ENCODE data around the gene ATXN3L. TPM values are rescaled to one million over a fixed set of nuclear protein-coding genes. Genes with fewer than 3 reads are reported as not detected.

ATXN3L gene
- total RNA-seq, 1 experiment from 2014 or later: not detected

DNA sequence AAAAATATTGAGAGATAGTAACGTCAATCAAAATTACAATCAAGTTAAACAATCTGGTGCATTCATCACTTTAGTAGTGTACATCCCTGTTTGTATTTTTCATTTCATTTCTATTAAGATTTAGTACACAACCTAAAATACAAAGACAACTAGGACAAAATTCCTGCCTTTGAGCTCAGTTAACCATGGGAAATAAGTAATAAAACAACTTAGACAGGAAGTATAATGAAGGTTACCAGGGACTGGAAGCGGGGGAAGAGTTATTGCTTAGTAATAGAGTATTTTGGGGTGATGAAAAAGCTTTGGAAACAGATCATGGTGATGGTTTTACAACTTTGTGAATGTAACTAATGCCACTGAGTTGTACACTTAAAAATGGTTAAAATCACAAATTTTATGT lies 25.6 kb upstream of the ATXN3L start:
- TF ChIP-seq, protein P1, sequence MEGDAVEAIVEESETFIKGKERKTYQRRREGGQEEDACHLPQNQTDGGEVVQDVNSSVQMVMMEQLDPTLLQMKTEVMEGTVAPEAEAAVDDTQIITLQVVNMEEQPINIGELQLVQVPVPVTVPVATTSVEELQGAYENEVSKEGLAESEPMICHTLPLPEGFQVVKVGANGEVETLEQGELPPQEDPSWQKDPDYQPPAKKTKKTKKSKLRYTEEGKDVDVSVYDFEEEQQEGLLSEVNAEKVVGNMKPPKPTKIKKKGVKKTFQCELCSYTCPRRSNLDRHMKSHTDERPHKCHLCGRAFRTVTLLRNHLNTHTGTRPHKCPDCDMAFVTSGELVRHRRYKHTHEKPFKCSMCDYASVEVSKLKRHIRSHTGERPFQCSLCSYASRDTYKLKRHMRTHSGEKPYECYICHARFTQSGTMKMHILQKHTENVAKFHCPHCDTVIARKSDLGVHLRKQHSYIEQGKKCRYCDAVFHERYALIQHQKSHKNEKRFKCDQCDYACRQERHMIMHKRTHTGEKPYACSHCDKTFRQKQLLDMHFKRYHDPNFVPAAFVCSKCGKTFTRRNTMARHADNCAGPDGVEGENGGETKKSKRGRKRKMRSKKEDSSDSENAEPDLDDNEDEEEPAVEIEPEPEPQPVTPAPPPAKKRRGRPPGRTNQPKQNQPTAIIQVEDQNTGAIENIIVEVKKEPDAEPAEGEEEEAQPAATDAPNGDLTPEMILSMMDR (conservative IDR thresholded peaks at IDR 0.05; ENCODE audit: low read depth, low read length): no peak
- TF ChIP-seq EZH2 (IDR thresholded peaks at IDR 0.05; ENCODE audit: low read length, unreplicated experiment): no peak
- TF ChIP-seq EZH2phosphoT487 (IDR thresholded peaks at IDR 0.05; ENCODE audit: borderline replicate concordance, low read length): no peak
- DNase-seq: no peak
- H4K20me1 ChIP-seq (ENCODE audit: low read length): no peaks in the 10 kb centered on the region
- ChIA-PET POLR2A (ENCODE audit: unreplicated experiment) (no interaction called here), CTCF (no interaction called here)
- H3K4me1 ChIP-seq (ENCODE audit: insufficient read depth, low read length): peaks cover 7% of the 10 kb centered on the region
- no peak for ATAC-seq
- no peaks in the 10 kb centered on the region for H3K9me2 ChIP-seq (replicated peaks; ENCODE audit: low read length)
- no peaks in the 10 kb centered on the region for H3K27me3 ChIP-seq (ENCODE audit: low read length)
- H3K4me3 ChIP-seq (ENCODE audit: low read length): no peak overlapping the region
- no peaks in the 10 kb centered on the region for H3K79me2 ChIP-seq (ENCODE audit: low read length)
- no peak overlapping the region for H2AFZ ChIP-seq (ENCODE audit: low read length)
- no peaks in the 10 kb centered on the region for H3K36me3 ChIP-seq (ENCODE audit: low read depth, low read length)
- no peaks in the 10 kb centered on the region for H3K9me3 ChIP-seq (ENCODE audit: low read length)
- no TSS peak for BruUV-seq (replicated peaks)
- H3K4me2 ChIP-seq (ENCODE audit: low read length): no peak overlapping the region
- no peaks in the 10 kb centered on the region for H3F3A ChIP-seq (ENCODE audit: low read length, unreplicated experiment)
- intact Hi-C loops (cut with micrococcal nuclease): no loop called here
- H3K9ac ChIP-seq (ENCODE audit: low read length): no peak overlapping the region
- H3K27ac ChIP-seq (ENCODE audit: low read length): no peak overlapping the region

DNA sequence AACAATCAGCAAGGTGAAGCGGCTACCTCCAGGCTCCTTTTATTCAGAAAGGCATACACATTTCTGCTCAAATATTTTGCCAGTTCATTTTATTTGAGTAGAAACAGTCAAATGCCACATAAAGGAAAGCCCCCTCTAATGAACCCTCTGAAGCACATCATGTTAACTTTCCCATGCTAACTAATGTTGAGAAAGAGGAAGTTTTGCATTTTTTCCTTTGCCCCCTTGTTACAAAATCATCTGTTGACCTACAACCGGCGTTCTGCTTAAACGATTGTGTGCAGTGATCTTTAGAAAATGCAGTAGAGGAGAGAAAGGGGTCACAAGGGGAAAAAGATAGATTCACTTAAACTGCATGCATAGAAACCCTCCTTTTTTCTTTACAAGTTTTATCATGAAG lies 25.2 kb upstream of the ATXN3L start:
- no peak overlapping the region for H3K4me3 ChIP-seq (ENCODE audit: low read length)
- no peaks in the 10 kb centered on the region for H4K20me1 ChIP-seq (ENCODE audit: low read length)
- no peak overlapping the region for H3K27ac ChIP-seq (ENCODE audit: low read length)
- H3K9me3 ChIP-seq (ENCODE audit: low read length): no peaks in the 10 kb centered on the region
- intact Hi-C loops (cut with micrococcal nuclease): no loop called here
- H3K79me2 ChIP-seq (ENCODE audit: low read length): no peaks in the 10 kb centered on the region
- H3F3A ChIP-seq (ENCODE audit: low read length, unreplicated experiment): no peaks in the 10 kb centered on the region
- ATAC-seq: no peak
- H3K4me2 ChIP-seq (ENCODE audit: low read length): no peak overlapping the region
- TF ChIP-seq, protein P1 (conservative IDR thresholded peaks at IDR 0.05; ENCODE audit: low read depth, low read length): no peak
- TF ChIP-seq EZH2phosphoT487 (IDR thresholded peaks at IDR 0.05; ENCODE audit: borderline replicate concordance, low read length) (no peak), EZH2 (IDR thresholded peaks at IDR 0.05; ENCODE audit: low read length, unreplicated experiment) (no peak)
- BruUV-seq (replicated peaks): no TSS peak
- ChIA-PET POLR2A (ENCODE audit: unreplicated experiment) (no interaction called here), CTCF (no interaction called here)
- DNase-seq: no peak
- no peaks in the 10 kb centered on the region for H3K9me2 ChIP-seq (replicated peaks; ENCODE audit: low read length)
- no peaks in the 10 kb centered on the region for H3K27me3 ChIP-seq (ENCODE audit: low read length)
- no peak overlapping the region for H3K9ac ChIP-seq (ENCODE audit: low read length)
- no peak overlapping the region for H2AFZ ChIP-seq (ENCODE audit: low read length)
- peaks cover 7% of the 10 kb centered on the region for H3K4me1 ChIP-seq (ENCODE audit: insufficient read depth, low read length)
- no peaks in the 10 kb centered on the region for H3K36me3 ChIP-seq (ENCODE audit: low read depth, low read length)

DNA sequence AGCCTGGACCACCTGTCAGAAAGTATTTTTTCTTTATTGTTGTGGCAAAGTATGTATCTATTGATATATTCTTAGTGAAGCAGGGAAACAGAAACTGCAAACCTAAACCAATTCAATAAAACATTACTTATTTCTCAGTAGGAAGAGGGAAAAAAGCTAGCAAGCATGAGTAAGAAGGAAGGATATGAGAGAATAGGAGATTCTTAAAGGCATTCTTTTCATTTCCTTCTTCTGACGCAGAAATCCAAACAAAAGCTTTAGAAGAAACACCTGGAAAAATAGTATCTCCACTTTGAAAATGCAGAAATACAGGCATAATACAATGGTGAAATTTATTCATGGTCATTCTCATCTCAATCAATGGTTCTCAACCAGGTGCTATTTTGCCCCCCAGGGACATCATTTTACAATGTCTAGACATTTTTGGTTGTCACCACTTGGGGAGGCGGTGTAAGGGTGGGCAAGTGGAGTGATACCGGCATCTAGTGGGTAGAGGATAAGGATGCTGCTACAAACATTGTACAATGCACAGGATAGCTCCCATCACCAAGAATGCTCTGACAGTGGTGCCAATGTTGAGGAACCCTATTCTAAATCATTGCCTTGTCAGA lies 21.7 kb upstream of the ATXN3L start:
- H3K9me2 ChIP-seq (replicated peaks; ENCODE audit: low read length): no peaks in the 10 kb centered on the region
- no peaks in the 10 kb centered on the region for H4K20me1 ChIP-seq (ENCODE audit: low read length)
- CTCF ChIA-PET: no interaction called here
- DNase-seq (peak; percentile 26), ATAC-seq (peak; percentile 50)
- intact Hi-C loops (cut with micrococcal nuclease): no loop called here
- H3K27ac ChIP-seq (ENCODE audit: low read length): peak overlapping the region; percentile 32; the same call in 1 of the 2 replicates
- no peak overlapping the region for H3K4me3 ChIP-seq (ENCODE audit: low read length)
- H3K4me1 ChIP-seq (ENCODE audit: insufficient read depth, low read length): peaks cover 7% of the 10 kb centered on the region
- H3K36me3 ChIP-seq (ENCODE audit: low read depth, low read length): no peaks in the 10 kb centered on the region
- no peak overlapping the region for H3K9ac ChIP-seq (ENCODE audit: low read length)
- no peak overlapping the region for H2AFZ ChIP-seq (ENCODE audit: low read length)
- no peaks in the 10 kb centered on the region for H3F3A ChIP-seq (ENCODE audit: low read length, unreplicated experiment)
- no peaks in the 10 kb centered on the region for H3K27me3 ChIP-seq (ENCODE audit: low read length)
- H3K9me3 ChIP-seq (ENCODE audit: low read length): no peaks in the 10 kb centered on the region
- POLR2A ChIA-PET (ENCODE audit: unreplicated experiment): interaction anchor here (0.6 kb wide), 1 partner anchor 145 kb away, joined by 3 read pairs; no protein-coding TSS in a partner anchor
- no peak for TF ChIP-seq EZH2 (IDR thresholded peaks at IDR 0.05; ENCODE audit: low read length, unreplicated experiment)
- TF ChIP-seq, protein P1 (conservative IDR thresholded peaks at IDR 0.05; ENCODE audit: low read depth, low read length): no peak
- no peak for TF ChIP-seq EZH2phosphoT487 (IDR thresholded peaks at IDR 0.05; ENCODE audit: borderline replicate concordance, low read length)
- H3K79me2 ChIP-seq (ENCODE audit: low read length): no peaks in the 10 kb centered on the region
- no TSS peak for BruUV-seq (replicated peaks)
- no peak overlapping the region for H3K4me2 ChIP-seq (ENCODE audit: low read length)

Measured in PC-3 (cell line).